Measurements from ENCODE around the gene EHMT1. TPM values are rescaled to one million over a fixed set of nuclear protein-coding genes. Genes with fewer than 3 reads are reported as not detected.
A peak's percentile ranks its signal among the peaks of the same experiment; 100 is the strongest.

The EHMT1 gene
- total and polyA plus RNA-seq, 2 of the 13 experiments (the other 11 are each of a cell fraction or from before 2014, with no cell fraction given), result 23.0 to 27.1 TPM

DNA sequence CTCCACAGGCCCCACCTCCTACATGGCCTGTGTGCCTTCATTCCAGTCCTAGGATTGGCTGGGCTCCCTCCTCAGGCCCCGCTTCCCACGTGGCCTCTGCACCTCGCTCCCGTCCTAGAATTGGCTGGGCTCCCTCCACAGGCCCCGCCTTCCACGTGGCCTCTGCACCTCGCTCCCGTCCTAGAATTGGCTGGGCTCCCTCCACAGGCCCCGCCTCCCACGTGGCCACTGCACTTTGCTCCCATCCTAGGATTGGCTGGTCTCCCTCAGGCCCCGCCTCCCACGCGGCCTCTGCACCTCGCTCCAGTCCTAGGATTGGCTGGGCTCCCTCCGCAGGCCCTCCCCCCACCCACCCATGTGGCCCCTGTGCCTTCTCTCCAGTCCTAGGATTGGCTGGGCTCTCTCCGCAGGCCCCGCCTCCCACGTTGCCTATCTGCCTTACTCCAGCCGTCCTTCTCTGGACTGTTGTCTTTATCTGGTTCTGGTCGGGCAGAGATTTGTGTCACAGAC is 213.4 kb downstream of the EHMT1 start (continued):
- TF ChIP-seq, protein P1, sequence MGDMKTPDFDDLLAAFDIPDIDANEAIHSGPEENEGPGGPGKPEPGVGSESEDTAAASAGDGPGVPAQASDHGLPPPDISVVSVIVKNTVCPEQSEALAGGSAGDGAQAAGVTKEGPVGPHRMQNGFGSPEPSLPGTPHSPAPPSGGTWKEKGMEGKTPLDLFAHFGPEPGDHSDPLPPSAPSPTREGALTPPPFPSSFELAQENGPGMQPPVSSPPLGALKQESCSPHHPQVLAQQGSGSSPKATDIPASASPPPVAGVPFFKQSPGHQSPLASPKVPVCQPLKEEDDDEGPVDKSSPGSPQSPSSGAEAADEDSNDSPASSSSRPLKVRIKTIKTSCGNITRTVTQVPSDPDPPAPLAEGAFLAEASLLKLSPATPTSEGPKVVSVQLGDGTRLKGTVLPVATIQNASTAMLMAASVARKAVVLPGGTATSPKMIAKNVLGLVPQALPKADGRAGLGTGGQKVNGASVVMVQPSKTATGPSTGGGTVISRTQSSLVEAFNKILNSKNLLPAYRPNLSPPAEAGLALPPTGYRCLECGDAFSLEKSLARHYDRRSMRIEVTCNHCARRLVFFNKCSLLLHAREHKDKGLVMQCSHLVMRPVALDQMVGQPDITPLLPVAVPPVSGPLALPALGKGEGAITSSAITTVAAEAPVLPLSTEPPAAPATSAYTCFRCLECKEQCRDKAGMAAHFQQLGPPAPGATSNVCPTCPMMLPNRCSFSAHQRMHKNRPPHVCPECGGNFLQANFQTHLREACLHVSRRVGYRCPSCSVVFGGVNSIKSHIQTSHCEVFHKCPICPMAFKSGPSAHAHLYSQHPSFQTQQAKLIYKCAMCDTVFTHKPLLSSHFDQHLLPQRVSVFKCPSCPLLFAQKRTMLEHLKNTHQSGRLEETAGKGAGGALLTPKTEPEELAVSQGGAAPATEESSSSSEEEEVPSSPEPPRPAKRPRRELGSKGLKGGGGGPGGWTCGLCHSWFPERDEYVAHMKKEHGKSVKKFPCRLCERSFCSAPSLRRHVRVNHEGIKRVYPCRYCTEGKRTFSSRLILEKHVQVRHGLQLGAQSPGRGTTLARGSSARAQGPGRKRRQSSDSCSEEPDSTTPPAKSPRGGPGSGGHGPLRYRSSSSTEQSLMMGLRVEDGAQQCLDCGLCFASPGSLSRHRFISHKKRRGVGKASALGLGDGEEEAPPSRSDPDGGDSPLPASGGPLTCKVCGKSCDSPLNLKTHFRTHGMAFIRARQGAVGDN (CRISPR knock-in tag; IDR thresholded peaks at IDR 0.05), result 0 out of 2 replicates have a peak, but pooled peaks have one; percentile 16

DNA sequence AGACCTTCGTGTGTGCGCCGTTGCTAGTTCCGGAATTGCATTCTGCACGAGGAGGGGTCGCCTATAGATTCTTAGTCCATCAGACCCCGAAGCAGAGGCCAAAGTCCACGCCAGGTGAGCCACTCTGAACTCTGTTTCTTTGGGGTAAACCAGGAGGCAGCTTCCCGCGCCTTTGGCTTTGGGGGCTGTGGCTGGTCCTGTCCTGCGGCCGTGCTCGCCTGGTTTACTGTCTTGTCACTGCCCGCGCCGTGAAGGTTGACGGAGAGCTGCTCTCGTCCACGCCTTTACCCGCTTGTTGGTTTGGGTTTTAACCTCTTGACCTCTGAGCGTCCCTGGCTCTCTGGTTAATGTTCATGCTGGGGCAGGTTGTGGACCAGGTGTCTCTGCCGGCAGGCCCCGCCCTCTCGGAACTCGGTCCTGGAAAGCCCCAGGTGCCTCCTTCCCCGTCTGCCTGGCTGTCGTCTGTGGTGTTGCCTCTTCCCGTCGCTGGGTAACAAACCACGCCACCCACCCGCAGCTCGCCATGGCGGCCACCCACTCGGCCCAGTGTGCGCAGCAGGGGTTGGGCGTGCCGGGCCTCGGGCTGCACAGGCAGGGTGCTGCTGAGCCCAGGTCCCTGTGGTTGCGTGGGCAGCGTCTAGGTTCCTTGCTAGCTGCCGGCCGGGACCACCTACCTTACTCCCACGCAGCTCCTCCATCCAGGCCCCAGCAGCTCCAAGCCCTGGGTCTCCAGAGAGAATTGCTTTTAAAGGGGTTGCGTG is 214.2 kb downstream of the EHMT1 start:
- Histone ChIP-seq H3K79me2 (ENCODE audit: insufficient read depth, low read length) (no peaks in the 10 kb centered on the region), H3K4me3 (replicated peaks in 1 of 3; ENCODE audit: insufficient read depth in 1 of 3, low read depth in 2 of 3, low read length in 3 of 3) (no peak overlapping the region), H3K4me2 (ENCODE audit: low read depth, low read length) (no peak overlapping the region), H3K27ac (ENCODE audit: extremely low read length, insufficient read depth, low read length) (no peak overlapping the region), H3K4me1 (ENCODE audit: insufficient read depth, low read length) (no peaks in the 10 kb centered on the region), H2AFZ (ENCODE audit: low read length) (no peak overlapping the region), H3K36me3 (replicated peaks in 1 of 2; ENCODE audit: control insufficient read depth in 1 of 2, insufficient read depth in 2 of 2, low read length in 2 of 2) (peaks cover 7 to 42% of the 10 kb centered on the region in 2 experiments; a peak in 3 of 5 replicates), H4K20me1 (ENCODE audit: insufficient read depth, low read length) (no peaks in the 10 kb centered on the region), H3K9ac (ENCODE audit: insufficient read depth, low read depth, low read length) (no peak overlapping the region), H3K27me3 (ENCODE audit: control insufficient read depth in 1 of 2, insufficient read depth in 2 of 2, low read length in 2 of 2) (no peaks in the 10 kb centered on the region), H3K9me3 (ENCODE audit: low read length) (no peaks in the 10 kb centered on the region)
- POLR2A ChIA-PET, result no interaction called here
- intact Hi-C loops (cut with micrococcal nuclease; ENCODE audit: unreplicated experiment) (no loop called here), in situ Hi-C loops (cut with HindIII; ENCODE audit: extremely low pct_ligation_motif_present, low pct_unique_long_range_greater_than_20kb) (no loop called here)
- no peak for ATAC-seq
- CTCF ChIA-PET (ENCODE audit: low intra/inter-chr PET ratio, low total read pairs), result no interaction called here
- FAIRE-seq, result no peak
- BruUV-seq (replicated peaks), result no TSS peak
- 98% methylated on average over 31 of the region's 44 CpGs for WGBS (ENCODE audit: low lambda C conversion rate)
- DNase-seq (ENCODE audit: low spot score), result no peak
- TF ChIP-seq ETV5 (CRISPR knock-in tag; IDR thresholded peaks at IDR 0.05; ENCODE audit: borderline replicate concordance) (no peak), CBX1 (IDR thresholded peaks at IDR 0.05; ENCODE audit: low read depth) (no peak), ZNF703 (CRISPR knock-in tag; IDR thresholded peaks at IDR 0.05; ENCODE audit: borderline replicate concordance) (no peak), ZSCAN30 (CRISPR knock-in tag; IDR thresholded peaks at IDR 0.05) (no peak), ATF7-NPFF (CRISPR knock-in tag; IDR thresholded peaks at IDR 0.05; ENCODE audit: low read depth) (no peak), POLR2A (IDR thresholded peaks at IDR 0.05; ENCODE audit: insufficient read depth in 1 of 2, low read depth in 2 of 2, low read length in 2 of 2) (no peak), HOXD1 (CRISPR knock-in tag; IDR thresholded peaks at IDR 0.05) (no peak), ZSCAN31 (CRISPR knock-in tag; IDR thresholded peaks at IDR 0.05; ENCODE audit: low read depth) (no peak), ZFAT (CRISPR knock-in tag; conservative IDR thresholded peaks at IDR 0.05) (no peak), ZNF724P (CRISPR knock-in tag; IDR thresholded peaks at IDR 0.05; ENCODE audit: borderline replicate concordance) (no peak), KLF6 (CRISPR knock-in tag; IDR thresholded peaks at IDR 0.05) (no peak), FOSL1 (CRISPR knock-in tag; IDR thresholded peaks at IDR 0.05; ENCODE audit: borderline replicate concordance) (no peak), ZNF619 (CRISPR knock-in tag; IDR thresholded peaks at IDR 0.05) (no peak)
- TF ChIP-seq, protein P2, sequence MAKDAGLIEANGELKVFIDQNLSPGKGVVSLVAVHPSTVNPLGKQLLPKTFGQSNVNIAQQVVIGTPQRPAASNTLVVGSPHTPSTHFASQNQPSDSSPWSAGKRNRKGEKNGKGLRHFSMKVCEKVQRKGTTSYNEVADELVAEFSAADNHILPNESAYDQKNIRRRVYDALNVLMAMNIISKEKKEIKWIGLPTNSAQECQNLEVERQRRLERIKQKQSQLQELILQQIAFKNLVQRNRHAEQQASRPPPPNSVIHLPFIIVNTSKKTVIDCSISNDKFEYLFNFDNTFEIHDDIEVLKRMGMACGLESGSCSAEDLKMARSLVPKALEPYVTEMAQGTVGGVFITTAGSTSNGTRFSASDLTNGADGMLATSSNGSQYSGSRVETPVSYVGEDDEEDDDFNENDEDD (CRISPR knock-in tag; IDR thresholded peaks at IDR 0.05; ENCODE audit: borderline replicate concordance), result no peak
- TF ChIP-seq, protein P3, sequence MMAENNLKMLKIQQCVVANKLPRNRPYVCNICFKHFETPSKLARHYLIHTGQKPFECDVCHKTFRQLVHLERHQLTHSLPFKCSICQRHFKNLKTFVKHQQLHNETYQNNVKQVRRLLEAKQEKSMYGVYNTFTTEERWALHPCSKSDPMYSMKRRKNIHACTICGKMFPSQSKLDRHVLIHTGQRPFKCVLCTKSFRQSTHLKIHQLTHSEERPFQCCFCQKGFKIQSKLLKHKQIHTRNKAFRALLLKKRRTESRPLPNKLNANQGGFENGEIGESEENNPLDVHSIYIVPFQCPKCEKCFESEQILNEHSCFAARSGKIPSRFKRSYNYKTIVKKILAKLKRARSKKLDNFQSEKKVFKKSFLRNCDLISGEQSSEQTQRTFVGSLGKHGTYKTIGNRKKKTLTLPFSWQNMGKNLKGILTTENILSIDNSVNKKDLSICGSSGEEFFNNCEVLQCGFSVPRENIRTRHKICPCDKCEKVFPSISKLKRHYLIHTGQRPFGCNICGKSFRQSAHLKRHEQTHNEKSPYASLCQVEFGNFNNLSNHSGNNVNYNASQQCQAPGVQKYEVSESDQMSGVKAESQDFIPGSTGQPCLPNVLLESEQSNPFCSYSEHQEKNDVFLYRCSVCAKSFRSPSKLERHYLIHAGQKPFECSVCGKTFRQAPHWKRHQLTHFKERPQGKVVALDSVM (CRISPR knock-in tag; IDR thresholded peaks at IDR 0.05), result no peak

All from HepG2 (cell line).